Measurements from ENCODE around the gene TBX4. TPM values are rescaled to one million over a fixed set of nuclear protein-coding genes. Genes with fewer than 3 reads are reported as not detected.

TBX4 gene
- total and polyA plus RNA-seq, 2 of the 13 experiments (the other 11 are each of a cell fraction or from before 2014, with no cell fraction given), result 0.11 to 1.1 TPM

DNA sequence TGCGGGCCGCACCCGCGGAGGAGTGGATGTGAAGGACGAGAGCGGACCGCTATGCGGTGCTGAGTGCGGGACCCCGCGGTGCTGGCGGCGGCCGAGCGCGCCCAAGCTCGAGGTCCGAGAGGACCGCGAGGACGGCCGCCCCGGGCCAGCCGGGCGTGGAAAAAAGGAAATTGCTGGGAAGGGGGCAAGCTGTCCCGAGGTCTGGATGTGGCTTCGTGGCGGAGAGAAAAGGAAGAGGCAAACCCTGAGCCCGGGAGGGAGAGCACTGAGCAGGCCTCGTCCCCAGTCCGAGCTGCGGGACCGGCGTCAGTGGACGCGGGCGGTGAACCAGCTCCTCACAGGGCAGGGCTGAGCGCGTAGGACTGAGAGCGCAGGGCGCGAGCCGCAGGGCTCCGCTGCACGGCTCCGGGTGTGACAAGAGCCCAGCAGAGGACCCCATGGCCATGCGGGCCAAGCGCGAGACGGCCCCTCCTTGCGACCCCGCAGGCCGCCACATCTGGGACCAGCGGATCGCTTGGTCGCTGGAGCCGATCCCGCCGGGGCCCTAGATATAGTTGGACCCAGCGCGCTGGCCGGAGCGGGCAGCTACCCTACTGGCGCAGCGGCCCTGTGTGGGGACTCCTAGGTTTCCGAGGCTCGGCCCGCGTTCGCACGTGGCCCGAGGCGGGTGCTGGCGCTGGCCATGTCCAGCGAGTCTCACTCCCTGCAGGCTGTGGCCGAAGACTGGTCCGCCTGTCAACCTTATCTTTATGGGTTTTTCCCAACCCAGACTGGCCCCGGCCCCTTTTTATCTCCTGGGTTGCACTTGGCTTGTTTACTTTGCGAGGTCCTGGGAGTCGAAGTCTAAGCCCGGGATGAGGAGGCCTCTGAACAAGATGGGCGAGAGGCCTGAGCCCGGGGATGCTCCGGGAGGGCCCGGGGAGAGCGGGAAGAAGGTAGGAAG is 2.4 kb downstream of the TBX4 start (continued):
- TF ChIP-seq, protein P1, sequence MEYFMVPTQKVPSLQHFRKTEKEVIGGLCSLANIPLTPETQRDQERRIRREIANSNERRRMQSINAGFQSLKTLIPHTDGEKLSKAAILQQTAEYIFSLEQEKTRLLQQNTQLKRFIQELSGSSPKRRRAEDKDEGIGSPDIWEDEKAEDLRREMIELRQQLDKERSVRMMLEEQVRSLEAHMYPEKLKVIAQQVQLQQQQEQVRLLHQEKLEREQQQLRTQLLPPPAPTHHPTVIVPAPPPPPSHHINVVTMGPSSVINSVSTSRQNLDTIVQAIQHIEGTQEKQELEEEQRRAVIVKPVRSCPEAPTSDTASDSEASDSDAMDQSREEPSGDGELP (IDR thresholded peaks at IDR 0.05; ENCODE audit: borderline replicate concordance, low read depth), result no peak
- TF ChIP-seq ZNF569 (CRISPR knock-in tag; IDR thresholded peaks at IDR 0.05; ENCODE audit: borderline replicate concordance), result no peak
- TF ChIP-seq MYNN (CRISPR knock-in tag; IDR thresholded peaks at IDR 0.05; ENCODE audit: low read depth), result no peak
- TF ChIP-seq TCF7L2 (IDR thresholded peaks at IDR 0.05; ENCODE audit: low read depth, low read length), result no peak
- peak; percentile 58; the same call in 1 of the 2 replicates for TF ChIP-seq NR2F2 (IDR thresholded peaks at IDR 0.05; ENCODE audit: borderline replicate concordance, low read depth)
- no peak for TF ChIP-seq ZNF616 (CRISPR knock-in tag; IDR thresholded peaks at IDR 0.05; ENCODE audit: low read depth)
- peak; percentile 37; the same call in 1 of the 2 replicates for TF ChIP-seq KMT2B (CRISPR knock-in tag; IDR thresholded peaks at IDR 0.05)
- TF ChIP-seq, protein P2, sequence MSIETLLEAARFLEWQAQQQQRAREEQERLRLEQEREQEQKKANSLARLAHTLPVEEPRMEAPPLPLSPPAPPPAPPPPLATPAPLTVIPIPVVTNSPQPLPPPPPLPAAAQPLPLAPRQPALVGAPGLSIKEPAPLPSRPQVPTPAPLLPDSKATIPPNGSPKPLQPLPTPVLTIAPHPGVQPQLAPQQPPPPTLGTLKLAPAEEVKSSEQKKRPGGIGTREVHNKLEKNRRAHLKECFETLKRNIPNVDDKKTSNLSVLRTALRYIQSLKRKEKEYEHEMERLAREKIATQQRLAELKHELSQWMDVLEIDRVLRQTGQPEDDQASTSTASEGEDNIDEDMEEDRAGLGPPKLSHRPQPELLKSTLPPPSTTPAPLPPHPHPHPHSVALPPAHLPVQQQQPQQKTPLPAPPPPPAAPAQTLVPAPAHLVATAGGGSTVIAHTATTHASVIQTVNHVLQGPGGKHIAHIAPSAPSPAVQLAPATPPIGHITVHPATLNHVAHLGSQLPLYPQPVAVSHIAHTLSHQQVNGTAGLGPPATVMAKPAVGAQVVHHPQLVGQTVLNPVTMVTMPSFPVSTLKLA (IDR thresholded peaks at IDR 0.05), result no peak
- no peak for TF ChIP-seq CERS6 (CRISPR knock-in tag; IDR thresholded peaks at IDR 0.05)
- TF ChIP-seq, protein P3, sequence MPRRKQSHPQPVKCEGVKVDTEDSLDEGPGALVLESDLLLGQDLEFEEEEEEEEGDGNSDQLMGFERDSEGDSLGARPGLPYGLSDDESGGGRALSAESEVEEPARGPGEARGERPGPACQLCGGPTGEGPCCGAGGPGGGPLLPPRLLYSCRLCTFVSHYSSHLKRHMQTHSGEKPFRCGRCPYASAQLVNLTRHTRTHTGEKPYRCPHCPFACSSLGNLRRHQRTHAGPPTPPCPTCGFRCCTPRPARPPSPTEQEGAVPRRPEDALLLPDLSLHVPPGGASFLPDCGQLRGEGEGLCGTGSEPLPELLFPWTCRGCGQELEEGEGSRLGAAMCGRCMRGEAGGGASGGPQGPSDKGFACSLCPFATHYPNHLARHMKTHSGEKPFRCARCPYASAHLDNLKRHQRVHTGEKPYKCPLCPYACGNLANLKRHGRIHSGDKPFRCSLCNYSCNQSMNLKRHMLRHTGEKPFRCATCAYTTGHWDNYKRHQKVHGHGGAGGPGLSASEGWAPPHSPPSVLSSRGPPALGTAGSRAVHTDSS (CRISPR knock-in tag; conservative IDR thresholded peaks at IDR 0.05), result no peak
- peak; percentile 82; the same call in 1 of the 2 replicates for TF ChIP-seq ZMYM4 (CRISPR knock-in tag; IDR thresholded peaks at IDR 0.05)
- TF ChIP-seq SALL1 (CRISPR knock-in tag; IDR thresholded peaks at IDR 0.05), result peak; percentile 88
- TF ChIP-seq, protein P4, sequence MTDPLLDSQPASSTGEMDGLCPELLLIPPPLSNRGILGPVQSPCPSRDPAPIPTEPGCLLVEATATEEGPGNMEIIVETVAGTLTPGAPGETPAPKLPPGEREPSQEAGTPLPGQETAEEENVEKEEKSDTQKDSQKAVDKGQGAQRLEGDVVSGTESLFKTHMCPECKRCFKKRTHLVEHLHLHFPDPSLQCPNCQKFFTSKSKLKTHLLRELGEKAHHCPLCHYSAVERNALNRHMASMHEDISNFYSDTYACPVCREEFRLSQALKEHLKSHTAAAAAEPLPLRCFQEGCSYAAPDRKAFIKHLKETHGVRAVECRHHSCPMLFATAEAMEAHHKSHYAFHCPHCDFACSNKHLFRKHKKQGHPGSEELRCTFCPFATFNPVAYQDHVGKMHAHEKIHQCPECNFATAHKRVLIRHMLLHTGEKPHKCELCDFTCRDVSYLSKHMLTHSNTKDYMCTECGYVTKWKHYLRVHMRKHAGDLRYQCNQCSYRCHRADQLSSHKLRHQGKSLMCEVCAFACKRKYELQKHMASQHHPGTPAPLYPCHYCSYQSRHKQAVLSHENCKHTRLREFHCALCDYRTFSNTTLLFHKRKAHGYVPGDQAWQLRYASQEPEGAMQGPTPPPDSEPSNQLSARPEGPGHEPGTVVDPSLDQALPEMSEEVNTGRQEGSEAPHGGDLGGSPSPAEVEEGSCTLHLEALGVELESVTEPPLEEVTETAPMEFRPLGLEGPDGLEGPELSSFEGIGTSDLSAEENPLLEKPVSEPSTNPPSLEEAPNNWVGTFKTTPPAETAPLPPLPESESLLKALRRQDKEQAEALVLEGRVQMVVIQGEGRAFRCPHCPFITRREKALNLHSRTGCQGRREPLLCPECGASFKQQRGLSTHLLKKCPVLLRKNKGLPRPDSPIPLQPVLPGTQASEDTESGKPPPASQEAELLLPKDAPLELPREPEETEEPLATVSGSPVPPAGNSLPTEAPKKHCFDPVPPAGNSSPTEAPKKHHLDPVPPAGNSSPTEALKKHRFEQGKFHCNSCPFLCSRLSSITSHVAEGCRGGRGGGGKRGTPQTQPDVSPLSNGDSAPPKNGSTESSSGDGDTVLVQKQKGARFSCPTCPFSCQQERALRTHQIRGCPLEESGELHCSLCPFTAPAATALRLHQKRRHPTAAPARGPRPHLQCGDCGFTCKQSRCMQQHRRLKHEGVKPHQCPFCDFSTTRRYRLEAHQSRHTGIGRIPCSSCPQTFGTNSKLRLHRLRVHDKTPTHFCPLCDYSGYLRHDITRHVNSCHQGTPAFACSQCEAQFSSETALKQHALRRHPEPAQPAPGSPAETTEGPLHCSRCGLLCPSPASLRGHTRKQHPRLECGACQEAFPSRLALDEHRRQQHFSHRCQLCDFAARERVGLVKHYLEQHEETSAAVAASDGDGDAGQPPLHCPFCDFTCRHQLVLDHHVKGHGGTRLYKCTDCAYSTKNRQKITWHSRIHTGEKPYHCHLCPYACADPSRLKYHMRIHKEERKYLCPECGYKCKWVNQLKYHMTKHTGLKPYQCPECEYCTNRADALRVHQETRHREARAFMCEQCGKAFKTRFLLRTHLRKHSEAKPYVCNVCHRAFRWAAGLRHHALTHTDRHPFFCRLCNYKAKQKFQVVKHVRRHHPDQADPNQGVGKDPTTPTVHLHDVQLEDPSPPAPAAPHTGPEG (CRISPR knock-in tag; IDR thresholded peaks at IDR 0.05), result no peak
- no peak for TF ChIP-seq ZNF850 (CRISPR knock-in tag; conservative IDR thresholded peaks at IDR 0.05)
- peak; percentile 47; the same call in 1 of the 2 replicates for TF ChIP-seq NR2F6 (IDR thresholded peaks at IDR 0.05)
- peak; percentile 60; the same call in 1 of the 2 replicates for TF ChIP-seq NR2F6 (CRISPR knock-in tag; IDR thresholded peaks at IDR 0.05)
- TF ChIP-seq REXO4 (CRISPR knock-in tag; IDR thresholded peaks at IDR 0.05; ENCODE audit: borderline replicate concordance), result no peak

Measured in HepG2 (cell line).